ENCODE data around the gene PLB1.
A peak's percentile ranks its signal among the peaks of the same experiment; 100 is the strongest.

PLB1 gene

DNA sequence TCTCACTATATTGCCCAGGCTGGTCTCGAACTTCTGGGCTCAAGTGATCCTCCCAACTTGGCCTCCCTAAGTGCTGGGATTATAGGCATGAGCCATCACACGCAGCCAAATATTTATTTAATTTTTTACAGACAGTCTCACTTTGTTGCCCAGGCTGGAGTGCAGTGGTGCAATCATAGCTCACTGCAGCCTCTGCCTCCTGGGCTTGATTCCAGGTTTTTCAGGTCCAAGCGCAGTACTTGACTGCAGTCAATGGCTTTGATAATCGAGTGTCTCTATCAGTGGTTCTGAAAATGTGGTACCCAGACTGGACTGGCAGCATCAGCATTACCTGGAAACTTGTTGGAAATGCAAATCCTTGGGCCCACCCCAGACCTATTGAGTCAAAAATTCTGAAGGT is 63.1 kb downstream of the PLB1 start:
- DNase-seq (ENCODE audit: low read depth, low spot score), result no peak

DNA sequence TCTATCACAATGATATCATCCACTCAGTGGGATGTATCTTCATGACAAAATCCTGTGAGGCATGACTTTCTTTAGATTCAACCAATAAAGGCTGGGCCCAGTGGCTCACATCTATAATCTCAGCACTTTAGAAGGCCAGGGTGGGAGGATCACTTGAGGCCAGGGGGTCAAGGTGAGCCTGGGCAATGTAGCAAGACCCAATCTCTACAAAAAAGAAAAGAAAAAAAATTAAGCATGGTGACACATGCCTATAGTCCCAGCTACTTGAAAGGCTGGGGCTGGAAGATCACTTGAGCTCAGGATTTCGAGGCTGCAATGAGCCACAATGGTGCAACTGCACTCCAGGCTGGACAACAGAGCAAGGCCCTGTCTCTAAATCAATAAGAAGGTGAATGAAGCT is 68.0 kb downstream of the PLB1 start:
- DNase-seq (ENCODE audit: low read depth, low spot score), result no peak

DNA sequence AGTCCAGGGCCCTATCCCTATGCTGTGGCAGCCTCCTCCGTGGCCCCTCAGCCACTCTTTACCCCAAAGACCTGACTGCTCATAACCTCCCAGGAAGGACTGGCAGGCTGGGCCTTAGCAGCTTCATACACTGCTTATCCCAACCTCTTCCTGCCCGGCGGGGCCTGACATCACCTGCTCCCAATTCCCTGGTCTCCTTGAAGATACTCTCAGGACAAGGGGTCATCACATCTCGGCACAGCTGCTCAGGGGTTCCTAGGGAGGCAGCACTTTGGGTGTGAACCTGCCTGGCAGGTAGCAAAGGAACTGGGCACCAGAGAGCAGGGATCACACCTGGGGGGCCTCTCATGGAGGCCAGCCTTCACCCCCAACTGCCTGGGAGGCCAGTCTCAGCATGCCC is 68.5 kb downstream of the PLB1 start:
- no peak for DNase-seq (ENCODE audit: low read depth, low spot score)

DNA sequence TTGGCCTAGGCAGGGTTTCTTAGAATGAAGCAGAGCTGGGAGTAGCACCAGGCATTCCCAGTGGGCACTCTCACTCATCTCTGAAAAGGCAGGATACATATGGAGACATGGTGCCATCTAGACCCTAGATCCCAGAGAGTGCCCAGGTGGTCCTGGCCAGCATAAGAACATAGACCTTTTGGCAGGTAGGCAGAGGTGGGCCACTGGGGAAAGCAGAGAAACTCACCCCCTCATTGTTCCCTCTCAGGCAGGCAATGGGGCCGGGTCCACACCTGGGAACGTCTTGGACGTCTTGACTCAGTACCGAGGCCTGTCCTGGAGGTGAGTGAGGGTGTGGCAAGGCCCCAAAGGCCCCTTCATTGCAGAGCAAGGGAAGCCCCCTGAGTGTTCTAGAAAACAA is 69.2 kb downstream of the PLB1 start:
- DNase-seq (ENCODE audit: low read depth, low spot score), result no peak

DNA sequence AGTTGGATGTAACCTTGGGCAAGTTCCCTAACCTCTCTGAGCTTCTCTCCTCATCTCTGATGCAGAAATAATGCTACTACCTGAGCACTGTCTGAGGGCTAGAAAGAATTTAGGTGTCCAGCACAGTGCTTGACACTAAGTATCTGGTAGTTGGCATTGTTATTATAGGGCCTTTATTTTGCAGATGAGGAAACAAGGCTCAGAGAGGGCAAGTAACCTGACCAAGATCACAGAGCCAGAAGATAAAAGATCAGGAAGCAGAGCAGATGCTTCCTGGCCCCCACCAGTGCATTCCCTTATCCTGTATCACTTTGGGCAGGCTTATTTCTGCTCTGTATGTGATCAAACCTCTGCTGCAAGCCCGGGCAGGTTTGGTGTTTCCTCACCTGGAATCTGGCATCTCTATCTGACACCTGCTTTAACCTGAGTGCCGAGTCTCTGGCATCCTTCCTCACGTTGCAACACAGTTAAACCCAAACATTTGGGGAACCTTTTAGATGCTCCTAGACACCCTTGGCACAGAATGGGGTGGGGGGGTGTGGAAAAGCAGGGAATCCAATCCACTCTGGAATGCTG is 69.9 kb downstream of the PLB1 start:
- DNase-seq (ENCODE audit: low read depth, low spot score), result no peak

DNA sequence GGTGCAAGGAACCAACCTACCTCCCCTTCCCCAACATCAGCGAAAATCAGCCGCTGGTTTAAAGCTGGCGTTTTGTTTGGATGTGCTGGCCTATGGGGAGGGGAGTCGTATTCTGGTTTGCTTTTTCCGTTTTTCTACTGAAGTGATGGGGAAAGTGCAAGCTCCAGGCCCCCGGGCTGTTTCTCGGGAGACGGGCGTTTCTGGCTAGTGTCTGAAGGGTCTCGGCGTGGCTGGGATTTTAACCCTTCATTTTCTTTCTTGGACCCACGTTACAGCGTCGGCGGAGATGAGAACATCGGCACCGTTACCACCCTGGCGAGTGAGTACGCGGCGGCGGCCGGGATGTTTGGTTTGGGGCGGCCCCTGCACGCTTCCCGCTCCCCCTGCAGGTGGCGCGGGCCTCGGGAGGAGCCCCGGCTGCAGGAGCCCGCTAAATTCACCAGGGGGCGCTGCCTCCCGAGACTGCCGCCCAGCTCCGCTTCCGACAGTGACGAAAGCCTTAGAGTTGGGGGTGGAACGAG is 70.7 kb downstream of the PLB1 start:
- peak; percentile 57 for DNase-seq (ENCODE audit: low read depth, low spot score)

DNA sequence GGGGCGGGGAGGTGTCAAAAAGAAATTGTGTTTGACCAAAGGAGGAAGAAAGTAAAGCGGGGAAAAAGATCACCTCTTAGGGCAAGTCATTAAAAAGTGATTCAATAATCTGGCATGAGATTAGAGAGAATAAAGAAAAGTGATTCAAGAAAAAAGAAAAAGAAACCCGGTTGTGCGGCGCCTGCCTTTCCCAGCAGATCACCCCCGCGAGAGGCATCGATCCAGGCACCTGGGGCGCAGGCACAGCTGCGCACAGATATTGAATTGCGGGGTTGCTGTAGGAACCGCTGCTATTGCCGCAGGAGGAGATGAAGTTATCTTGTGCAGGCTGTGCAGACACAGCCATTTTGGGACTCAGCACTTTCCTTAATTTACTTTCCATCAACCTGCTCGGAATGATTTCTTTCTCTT is 71.2 kb downstream of the PLB1 start:
- peak; percentile 18 for DNase-seq (ENCODE audit: low read depth, low spot score)

DNA sequence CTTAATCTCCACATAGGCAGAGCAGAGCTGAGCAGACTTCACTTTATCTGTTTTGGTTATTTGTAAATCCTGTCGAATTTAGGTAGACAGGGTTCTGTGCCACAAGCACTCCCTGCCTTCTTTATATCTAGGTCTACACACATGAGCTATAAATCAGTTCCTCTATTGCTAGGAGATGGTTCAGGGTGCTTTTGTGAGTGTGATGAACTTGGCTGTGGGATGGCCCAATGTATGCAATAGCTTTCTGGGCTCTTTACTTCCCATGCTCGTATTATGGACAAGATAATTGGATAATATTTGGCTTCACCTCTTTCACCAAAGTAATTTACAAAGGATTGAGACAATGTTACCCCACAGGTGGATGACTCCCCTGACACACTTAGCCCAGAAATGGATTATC is 72.2 kb downstream of the PLB1 start:
- no peak for DNase-seq (ENCODE audit: low read depth, low spot score)

DNA sequence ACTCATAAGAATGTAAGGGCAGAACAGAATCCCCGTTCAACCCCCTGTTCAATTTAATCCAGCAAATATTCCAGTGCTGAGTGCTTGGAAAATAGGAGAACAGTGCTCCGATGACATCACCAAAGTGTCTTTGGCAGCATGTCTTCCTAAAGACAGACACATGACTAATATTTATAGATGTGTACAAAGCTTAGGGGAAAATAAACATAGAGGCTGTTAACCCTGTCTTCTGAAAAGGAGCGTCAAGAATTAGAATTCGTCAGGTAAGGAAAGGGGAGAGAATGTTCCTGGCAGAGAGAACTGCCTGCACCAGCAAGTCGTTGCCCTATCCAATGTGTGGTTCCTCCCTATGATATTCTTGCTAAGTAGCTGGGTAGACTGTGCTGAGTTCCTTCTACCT is 72.7 kb downstream of the PLB1 start:
- DNase-seq (ENCODE audit: low read depth, low spot score), result no peak

DNA sequence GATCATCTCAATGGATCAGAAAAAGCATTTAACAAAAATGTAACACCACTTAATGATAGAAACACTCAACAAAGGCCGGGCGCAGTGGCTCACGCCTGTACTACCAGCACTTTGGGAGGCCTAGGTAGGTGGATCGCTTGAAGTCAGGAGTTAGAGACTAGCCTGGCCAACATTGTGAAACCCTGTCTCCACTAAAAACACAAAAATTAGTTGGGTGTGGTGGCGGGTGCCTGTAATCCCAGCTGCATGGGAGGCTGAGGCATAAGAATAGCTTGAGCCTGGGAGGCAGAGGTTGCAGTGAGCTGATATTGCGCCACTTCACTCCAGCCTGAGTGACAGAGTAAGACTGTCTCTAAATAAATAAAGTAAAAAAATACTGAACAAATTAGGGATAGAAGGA is 74.6 kb downstream of the PLB1 start:
- DNase-seq (ENCODE audit: low read depth, low spot score), result no peak

DNA sequence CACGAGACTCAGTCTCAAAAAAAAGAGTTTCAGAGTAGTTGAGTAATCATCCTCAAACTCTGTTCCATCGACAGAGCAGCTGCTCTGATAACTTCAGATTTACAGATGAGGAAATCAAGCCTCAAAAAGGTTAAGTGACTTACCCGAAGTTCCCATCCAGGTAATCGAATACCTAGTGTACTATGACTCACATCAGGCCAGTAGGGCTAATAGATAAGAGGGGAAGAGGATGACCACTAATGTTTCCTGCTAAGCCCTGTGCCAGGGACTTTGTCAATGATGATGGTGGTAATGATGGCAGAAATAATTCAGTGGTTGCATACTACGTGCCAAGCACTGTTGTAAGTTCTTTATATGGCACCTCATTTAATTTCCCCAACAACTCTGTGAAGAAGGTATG is 80.9 kb downstream of the PLB1 start:
- DNase-seq (ENCODE audit: low read depth, low spot score), result no peak

DNA sequence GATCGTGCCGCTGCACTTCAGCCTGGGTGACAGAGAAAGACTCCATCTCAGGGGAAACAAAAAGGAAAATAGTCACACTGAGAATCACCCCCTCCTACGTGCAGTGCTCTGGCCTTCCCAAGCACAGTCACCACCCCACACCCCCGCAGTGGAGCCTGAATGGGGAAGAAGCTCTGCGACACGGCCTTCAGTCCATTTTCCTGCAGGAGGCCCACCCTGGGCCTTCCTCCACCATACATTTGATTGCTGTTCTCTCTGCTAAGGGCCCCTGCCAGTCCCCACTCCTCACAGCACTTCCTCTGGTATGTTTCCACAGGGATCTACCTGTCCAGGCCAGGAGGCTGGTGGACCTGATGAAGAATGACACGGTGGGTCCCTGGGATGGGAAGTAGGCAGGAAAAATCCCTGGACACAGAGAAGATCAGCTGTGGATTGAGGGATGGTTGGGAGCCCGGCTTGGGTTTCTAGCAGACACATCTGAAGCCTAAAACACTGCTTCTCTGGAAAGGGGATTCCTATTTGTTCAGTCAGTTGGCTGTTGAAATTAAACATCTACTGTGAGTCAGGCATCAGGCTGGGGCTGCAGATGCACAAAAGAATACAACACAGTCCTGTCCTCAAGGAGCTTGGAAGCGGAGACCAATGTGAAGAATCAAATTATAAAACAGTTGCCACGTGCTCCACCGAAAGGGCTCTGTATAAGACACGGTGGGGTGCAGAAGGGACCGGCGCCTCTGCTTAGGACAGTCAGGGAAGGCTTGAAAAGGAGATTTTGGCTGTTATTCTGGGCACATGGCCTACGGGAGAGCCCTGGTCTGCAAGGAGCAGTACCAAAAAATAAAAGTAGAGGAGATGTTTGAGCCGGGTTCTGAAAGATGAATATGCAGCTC is 82.2 kb downstream of the PLB1 start:
- DNase-seq (ENCODE audit: low read depth, low spot score), result no peak

DNA sequence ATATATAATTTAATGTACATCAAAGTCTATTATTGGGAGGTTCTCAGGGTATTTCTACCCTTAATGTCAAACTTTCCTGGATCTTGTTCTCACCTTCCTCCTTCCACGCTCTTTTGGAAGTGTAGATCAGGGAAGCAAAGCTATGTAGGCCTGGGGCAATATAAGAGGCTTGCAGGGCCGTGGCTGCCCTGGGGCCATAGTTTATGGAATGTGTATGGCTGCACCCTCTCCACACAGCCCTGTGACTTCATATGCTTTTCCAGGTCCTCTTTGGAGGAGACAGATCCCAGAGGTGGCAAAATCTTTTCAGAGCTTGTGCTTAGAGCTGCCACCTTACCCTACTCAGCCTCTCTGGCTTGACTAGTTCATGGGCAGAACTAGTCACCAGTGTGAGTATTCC is 82.9 kb downstream of the PLB1 start:
- no peak for DNase-seq (ENCODE audit: low read depth, low spot score)

DNA sequence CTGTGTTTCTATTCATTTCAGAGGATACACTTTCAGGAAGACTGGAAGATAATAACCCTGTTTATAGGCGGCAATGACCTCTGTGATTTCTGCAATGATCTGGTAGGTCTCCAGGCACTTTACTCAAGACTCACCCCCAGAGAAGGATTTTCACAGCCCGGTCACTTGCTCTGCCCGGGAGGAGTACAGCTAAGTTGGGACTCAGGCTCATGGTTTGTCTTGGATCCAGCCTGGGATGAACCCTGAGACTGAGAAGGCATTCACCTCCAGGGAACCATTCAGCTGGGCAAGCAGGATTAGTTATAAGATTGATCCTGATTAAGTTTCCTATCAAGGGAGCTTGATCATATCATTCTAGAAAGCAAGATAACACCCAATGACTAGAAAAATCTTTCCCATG is 83.7 kb downstream of the PLB1 start:
- DNase-seq (ENCODE audit: low read depth, low spot score), result no peak

DNA sequence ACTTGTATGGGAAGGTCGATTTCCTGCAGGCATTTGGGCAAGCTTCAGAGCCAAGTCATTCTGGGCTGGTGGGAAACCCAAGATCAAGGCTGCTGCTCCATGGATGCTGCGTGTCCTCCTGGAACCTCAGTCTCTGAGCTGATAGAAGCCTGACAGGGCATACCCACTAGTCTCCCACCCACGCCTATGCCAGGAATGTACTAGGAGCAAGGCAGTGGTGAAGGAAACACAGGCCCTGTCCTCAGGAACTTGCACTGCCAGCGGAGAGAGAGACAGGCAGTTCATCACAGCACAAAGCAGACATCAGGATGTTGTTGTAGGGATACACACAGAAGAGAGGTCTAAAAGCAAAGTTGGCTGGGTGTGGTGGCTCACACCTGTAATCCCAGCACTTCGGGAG is 84.2 kb downstream of the PLB1 start:
- no peak for DNase-seq (ENCODE audit: low read depth, low spot score)

DNA sequence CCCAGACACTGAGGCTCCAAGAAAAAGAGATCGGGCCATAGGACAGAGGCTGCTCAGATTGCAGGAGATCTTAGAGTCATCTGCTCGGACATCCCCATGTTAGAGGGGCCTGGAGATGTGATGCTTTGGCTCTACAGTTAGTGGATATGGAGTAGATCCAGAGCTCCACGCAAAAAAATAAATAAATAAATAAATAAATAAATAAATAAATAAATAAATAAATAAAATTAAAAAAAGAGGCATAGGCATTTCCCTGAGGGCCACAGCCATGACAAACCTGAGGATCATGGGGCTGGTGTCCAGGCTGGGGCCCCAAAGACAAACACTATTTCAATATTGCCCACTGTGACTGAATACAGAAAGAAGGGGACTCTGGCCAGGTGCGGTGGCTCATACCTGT is 85.5 kb downstream of the PLB1 start:
- DNase-seq (ENCODE audit: low read depth, low spot score), result no peak

DNA sequence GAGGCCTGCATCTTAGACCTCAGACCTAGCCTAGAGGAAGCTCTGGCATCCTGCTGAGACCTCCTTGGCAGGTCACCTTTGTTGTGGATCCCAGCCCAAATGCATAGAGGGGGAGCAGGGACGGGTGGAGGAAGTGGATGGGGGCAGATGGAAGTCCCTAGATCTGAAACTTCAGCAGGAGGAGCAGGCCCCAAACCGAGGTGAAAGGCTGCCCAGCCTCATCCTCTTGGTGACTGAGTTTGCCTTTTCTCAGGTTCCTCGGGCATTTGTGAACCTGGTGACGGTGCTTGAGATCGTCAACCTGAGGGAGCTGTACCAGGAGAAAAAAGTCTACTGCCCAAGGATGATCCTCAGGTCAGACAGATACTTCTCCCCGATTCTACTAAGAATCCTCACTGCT is 86.3 kb downstream of the PLB1 start:
- no peak for DNase-seq (ENCODE audit: low read depth, low spot score)

DNA sequence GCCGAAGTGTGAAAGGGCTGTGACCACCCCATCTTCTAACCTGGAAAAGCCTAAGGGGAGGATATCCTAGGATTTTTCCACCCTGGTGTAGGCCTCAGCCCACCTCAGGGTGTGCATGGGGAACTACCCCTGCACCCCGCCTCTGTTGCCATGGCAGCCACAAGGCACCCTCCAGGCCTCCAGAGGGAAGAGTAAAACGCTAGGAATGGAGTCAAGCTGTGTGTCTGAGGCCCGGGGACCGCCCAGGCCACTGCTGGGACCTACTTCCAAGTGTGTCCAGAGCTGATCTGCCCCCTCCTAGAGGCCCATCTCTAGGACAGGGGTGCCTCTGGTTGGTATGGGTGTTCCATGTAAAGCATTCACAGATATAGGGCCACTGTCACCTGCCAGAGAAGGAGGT is 86.7 kb downstream of the PLB1 start:
- DNase-seq (ENCODE audit: low read depth, low spot score), result no peak

DNA sequence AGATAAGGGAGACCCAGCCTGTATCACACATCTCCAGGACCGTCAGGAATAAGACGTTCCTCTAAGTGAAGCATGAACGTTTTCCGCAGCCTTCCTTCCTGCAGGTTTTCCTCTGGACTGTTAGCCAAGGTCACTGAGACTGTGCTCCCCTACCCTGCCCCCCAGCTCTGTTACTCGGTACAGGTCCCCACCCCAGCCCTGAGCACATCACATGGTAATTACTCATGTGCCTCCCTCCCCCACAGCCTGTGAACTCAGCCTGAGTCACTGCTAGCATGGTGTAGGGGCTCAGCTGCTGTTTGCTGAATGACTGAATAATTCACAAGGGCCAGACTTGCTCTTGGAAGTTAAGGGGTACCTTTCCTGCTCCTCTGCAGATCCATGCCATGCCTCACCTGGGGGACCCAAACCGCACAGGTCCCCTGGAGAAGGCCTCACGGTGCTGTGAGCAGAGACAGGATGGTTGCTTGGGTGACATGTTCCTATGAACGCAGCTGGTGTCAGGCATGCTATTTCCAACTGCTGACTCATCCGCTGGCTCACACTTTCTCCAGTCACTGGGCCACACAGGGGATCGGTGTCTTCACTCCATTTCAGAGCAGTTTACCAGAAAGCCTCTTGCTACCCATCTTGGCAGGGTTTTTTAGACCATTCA is 88.2 kb downstream of the PLB1 start:
- peak; percentile 82 for DNase-seq (ENCODE audit: low read depth, low spot score)

DNA sequence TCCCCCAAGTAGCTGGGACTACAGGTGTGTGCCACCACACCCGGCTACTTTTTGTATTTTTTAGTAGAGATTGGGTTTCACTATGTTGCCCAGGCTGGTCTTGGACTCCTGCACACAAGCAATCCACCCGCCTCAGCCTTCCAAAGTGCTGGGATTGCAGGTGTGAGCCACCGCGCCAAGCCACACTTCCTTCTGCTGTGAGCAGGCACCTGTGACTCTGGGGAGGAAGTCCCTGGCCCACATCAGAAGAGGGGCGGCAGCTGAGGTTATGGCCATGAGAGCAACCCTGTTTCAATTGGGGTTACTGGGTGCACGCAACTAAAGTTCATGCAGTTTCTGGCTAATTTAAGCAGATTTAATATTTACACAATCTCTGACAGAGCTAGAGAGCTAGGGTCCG is 91.0 kb downstream of the PLB1 start:
- no peak for DNase-seq (ENCODE audit: low read depth, low spot score)

DNA sequence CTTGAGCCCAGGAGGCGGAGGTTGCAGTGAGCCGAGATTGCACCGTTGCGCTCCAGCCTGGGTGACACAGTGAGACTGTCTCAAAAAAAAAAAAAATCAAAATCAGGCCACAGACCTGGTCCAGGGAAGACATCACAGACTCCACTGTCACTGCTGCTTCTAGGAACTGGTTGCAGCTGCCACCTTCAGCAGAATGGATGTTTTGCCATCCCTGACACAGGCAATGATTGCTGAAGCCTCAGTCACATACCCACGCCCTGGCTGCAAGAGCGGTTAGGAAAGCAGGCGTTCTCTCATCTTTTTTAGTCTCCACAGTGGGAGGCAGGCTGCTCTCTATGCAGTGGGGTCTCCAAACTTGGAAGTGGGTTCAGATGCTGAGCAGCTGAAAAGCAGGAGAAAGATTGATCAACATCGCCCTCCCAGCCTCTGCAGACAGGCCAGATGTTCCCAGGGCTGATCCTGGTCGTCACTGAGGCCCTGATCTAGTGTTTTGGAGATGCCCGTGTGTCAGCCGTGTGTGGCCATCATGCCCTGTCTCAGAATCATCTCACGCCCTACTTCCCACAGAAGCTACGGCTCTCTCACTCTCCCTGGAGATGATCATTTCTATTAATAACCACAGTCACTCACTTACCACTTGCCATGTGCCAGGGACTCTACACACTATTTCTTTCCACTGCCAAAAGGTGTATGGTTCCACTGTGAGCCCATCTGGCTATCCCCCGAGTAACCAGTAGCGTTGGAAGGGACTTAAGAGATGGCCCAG is 91.8 kb downstream of the PLB1 start:
- no peak for DNase-seq (ENCODE audit: low read depth, low spot score)

DNA sequence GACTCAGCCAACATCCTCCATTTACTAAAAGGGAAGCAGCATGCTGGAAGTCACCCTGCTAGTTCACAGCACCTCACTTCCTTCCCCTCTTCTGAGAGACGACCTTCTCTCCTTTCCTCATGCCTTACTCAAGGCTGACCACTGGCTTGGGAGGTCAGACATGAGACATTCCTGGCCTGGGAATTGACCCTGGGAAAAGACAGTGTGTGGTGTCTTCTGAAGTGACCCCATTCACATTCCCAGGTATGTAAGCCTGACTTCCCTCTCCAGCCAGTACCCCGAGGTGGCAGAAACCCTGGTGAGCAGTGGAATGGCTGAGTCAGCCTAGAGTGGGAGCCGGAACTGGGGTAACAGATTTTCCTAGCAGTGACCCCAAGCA is 92.4 kb downstream of the PLB1 start:
- DNase-seq (ENCODE audit: low read depth, low spot score), result no peak

All from smooth muscle cell of the brain vasculature (primary cell).